Left renal pelvis (tissue), 4 donors: ENCODE measurements around the gene OS9. TPM values are rescaled to one million over a fixed set of nuclear protein-coding genes. Genes with fewer than 3 reads are reported as not detected.

Source experiments
- DNase-seq, 4 donors: peaks; one replicate each; pipeline ENCODE4 v3.0.0-alpha.2; 2013; ENCODE audit warnings: low read depth in 4 of 4, low spot score in 3 of 4
- polyA plus RNA-seq, 4 donors: library from polyadenylated mRNA; unstranded; fragments of 120-200 nt; gene quantifications; one replicate each; pipeline ENCODE4 v1.2.1, GENCODE V29; 2013; ENCODE audit not compliant: insufficient read length in 4 of 4

Gene OS9
- polyA plus RNA-seq, 4 donors = 189 to 235 (median 201) TPM

GRCh38 chr12:57749061-57749460, 55.1 kb downstream of the OS9 start:
- DNase-seq = no peak

- no peak for DNase-seq
These were observed 56.9 kb downstream of the OS9 start for GRCh38 chr12:57750561-57751431.

GRCh38 chr12:57751432-57751787, 57.5 kb downstream of the OS9 start:
- no peak for DNase-seq

GRCh38 chr12:57751788-57752667, 58.1 kb downstream of the OS9 start, which contains the start of gene CDK4:
Gene CDK4, minus strand, starts transcription at chr12:57752310. Its CDS starts 593 bp downstream, at chr12:57751717.
- DNase-seq = peak; percentile 96 to 98 (median 97)

GRCh38 chr12:57752668-57753000, 58.7 kb downstream of the OS9 start:
- DNase-seq = no peak

GRCh38 chr12:57753756-57754337, 59.9 kb downstream of the OS9 start:
- no peak for DNase-seq

GRCh38 chr12:57754411-57755193, 60.7 kb downstream of the OS9 start, which contains the start of gene MARCHF9:
Gene MARCHF9, plus strand, starts transcription at chr12:57755103. Its CDS starts 426 bp downstream, at chr12:57755529.
- DNase-seq = no peak

GRCh38 chr12:57755194-57755453, 61.2 kb downstream of the OS9 start:
- DNase-seq = no peak

GRCh38 chr12:57755454-57756372, 61.8 kb downstream of the OS9 start:
- DNase-seq = no peak

- no peak for DNase-seq
These were observed 62.7 kb downstream of the OS9 start for GRCh38 chr12:57756406-57757341.

- no peak for DNase-seq
These were observed 63.8 kb downstream of the OS9 start for GRCh38 chr12:57757771-57758170.

- DNase-seq = no peak
These were observed 64.8 kb downstream of the OS9 start for GRCh38 chr12:57758552-57759359.

- DNase-seq = no peak
These were observed 65.5 kb downstream of the OS9 start for GRCh38 chr12:57759360-57759980.

- DNase-seq = no peak
These were observed 66.5 kb downstream of the OS9 start for GRCh38 chr12:57760347-57760982.

- DNase-seq = no peak
These were observed 67.6 kb downstream of the OS9 start for GRCh38 chr12:57761391-57761998.

- DNase-seq = no peak
These were observed 68.5 kb downstream of the OS9 start for GRCh38 chr12:57762463-57762862.
